ENCODE data around the gene KLHDC7A. TPM values are rescaled to one million over a fixed set of nuclear protein-coding genes. Genes with fewer than 3 reads are reported as not detected.

The KLHDC7A gene
- total RNA-seq, 1 donor: not detected

DNA sequence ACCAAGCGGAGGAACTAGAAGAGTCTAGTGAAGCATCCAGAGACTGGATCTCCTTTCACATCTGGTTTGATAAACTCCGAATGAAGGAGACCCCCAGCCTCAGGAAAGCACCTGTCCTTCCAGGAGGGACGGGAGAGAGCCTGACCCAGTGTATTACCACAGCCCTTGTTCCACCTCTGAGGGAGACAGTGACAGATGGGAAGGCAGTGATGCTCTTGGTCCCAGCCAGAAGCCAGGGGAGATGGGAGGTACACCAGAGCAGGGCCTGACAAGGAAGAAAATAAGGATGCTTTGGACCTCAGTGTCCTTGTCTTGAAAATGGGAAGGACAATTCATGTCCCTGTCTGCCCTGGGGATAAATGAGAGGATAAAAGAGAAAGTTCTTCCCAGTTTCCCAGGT, 3.5 kb downstream of the KLHDC7A start:
- no peaks in the 10 kb centered on the region for H3K4me1 ChIP-seq (ENCODE audit: insufficient read depth, low read length)
- no peak overlapping the region for H3K4me3 ChIP-seq (ENCODE audit: low read length)
- H3K27me3 ChIP-seq (ENCODE audit: insufficient read depth, low read length): no peaks in the 10 kb centered on the region
- H3K9me3 ChIP-seq (ENCODE audit: low read depth, low read length): no peaks in the 10 kb centered on the region

DNA sequence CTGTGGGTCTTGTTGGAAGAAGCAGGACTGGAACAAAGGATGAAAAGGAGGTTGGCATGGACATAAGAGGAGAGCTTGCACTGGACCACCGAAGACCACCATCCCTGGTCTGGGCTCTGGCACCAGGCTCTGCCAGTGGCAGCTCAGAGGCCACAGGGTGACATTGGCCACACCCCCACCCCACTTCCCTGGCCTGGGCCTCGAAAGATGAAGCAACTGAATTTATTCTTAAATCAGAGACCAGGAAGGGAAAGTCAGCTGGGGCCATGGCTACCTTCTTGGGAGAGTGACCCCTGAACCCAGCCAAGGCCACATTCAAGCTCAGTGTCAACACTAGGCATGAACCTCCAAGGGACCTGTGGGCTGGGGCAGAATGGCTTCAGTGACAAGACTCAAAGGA, 4.0 kb downstream of the KLHDC7A start:
- Histone ChIP-seq H3K9me3 (ENCODE audit: low read depth, low read length) (no peaks in the 10 kb centered on the region), H3K4me1 (ENCODE audit: insufficient read depth, low read length) (no peaks in the 10 kb centered on the region), H3K4me3 (ENCODE audit: low read length) (no peak overlapping the region), H3K27me3 (ENCODE audit: insufficient read depth, low read length) (no peaks in the 10 kb centered on the region)

DNA sequence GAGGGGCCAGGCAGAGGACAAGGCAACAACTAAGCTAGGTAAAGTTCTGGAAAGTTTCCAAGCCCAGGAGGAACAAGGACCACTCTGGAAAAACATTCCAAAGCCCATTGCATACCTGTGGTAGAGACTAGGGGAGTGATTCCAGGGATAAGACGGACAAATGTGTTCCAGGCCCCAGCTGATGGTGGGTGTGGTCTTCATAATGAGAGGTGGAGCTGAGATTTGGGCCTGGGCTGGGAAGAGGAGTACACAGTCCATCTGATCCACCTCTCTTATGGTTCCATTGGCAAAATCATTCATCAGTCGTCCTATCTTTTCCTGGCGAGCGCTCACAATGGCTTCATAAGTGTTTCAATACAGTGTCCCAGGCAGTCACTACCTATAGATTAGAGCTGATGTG, 4.5 kb downstream of the KLHDC7A start:
- Histone ChIP-seq H3K4me3 (ENCODE audit: low read length) (no peak overlapping the region), H3K27me3 (ENCODE audit: insufficient read depth, low read length) (no peaks in the 10 kb centered on the region), H3K9me3 (ENCODE audit: low read depth, low read length) (no peaks in the 10 kb centered on the region)

DNA sequence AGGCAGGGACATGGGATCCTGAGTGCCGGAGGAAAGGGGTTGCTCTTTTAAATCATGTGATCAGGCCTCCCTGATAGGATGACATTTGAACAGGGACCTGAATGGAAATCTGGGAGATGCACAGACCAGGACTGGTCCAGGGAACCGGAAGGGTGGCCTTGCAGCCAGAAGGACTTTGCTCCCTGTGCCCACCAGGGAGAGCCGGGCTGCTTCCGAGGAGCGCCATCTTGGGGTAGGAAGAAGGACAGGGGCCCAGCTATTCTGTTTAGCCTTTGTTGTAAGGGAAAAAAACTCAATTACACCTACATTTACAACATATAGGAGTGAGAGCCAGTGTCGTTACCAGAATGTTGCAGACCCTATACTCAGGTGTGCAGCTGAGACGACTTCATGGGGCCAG, 5.5 kb downstream of the KLHDC7A start:
- H3K4me1 ChIP-seq (ENCODE audit: insufficient read depth, low read length): no peaks in the 10 kb centered on the region
- H3K27me3 ChIP-seq (ENCODE audit: insufficient read depth, low read length): no peaks in the 10 kb centered on the region
- no peak overlapping the region for H3K4me3 ChIP-seq (ENCODE audit: low read length)
- H3K9me3 ChIP-seq (ENCODE audit: low read depth, low read length): no peaks in the 10 kb centered on the region

More for the DNA sequence above, 4.5 kb downstream of the KLHDC7A start:
- H3K4me1 ChIP-seq (ENCODE audit: insufficient read depth, low read length): no peaks in the 10 kb centered on the region

DNA sequence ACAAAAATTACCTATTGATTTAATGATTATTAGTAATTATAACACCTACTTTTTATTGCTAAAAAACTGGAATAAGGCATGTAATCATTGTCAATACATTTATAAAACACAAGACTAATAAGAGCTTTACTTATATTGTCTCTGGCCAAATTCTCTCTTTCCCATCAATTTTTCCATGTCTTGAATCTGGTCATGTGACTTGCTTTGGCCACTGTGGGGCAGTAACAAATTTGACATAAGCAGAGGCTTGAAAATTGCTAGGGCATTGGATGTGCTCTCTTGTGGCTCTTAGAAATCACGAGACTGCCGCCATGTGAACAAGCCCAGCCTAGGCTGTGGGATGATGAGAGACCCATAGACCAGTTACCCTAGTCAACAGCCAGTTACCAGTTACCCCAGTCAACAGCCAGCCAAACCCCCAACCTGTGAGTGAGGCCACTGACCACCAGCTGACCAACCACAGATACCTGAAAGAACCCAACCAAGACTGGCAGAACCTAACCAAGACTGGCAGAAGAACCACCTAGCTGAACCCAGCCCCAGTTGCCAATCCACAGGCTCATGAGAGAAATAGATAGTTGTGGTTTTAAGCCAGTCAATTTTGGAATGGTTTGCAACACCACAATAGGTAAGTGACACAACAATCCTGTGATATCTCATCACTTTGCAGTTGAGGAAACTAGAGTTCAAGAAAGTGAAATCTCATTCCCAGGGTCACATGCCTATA, 8.8 kb downstream of the KLHDC7A start:
- Histone ChIP-seq H3K27me3 (ENCODE audit: insufficient read depth, low read length) (no peaks in the 10 kb centered on the region), H3K4me3 (ENCODE audit: low read length) (no peak overlapping the region), H3K4me1 (ENCODE audit: insufficient read depth, low read length) (no peaks in the 10 kb centered on the region), H3K9me3 (ENCODE audit: low read depth, low read length) (no peaks in the 10 kb centered on the region)

DNA sequence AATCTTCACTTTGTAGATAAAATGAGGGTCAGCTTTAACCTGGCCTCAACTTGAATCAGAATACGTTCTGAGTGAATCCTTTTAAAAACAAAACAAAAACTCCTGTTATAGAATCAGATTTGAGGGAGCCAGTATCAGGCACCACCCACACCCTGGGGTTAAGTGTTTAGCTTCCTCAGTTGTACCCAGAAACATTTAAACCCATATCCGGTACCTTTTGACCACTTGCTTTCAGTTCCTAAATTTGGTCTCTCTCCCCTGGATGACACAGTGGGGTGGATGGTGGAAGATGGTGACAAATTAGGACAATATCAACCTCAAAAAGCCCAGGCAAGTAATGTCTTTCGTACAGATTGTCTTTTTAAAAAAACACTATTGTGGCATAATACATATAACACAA, 10.4 kb downstream of the KLHDC7A start:
- Histone ChIP-seq H3K9me3 (ENCODE audit: low read depth, low read length) (no peaks in the 10 kb centered on the region), H3K27me3 (ENCODE audit: insufficient read depth, low read length) (no peaks in the 10 kb centered on the region), H3K4me3 (ENCODE audit: low read length) (no peak overlapping the region), H3K4me1 (ENCODE audit: insufficient read depth, low read length) (no peaks in the 10 kb centered on the region)

DNA sequence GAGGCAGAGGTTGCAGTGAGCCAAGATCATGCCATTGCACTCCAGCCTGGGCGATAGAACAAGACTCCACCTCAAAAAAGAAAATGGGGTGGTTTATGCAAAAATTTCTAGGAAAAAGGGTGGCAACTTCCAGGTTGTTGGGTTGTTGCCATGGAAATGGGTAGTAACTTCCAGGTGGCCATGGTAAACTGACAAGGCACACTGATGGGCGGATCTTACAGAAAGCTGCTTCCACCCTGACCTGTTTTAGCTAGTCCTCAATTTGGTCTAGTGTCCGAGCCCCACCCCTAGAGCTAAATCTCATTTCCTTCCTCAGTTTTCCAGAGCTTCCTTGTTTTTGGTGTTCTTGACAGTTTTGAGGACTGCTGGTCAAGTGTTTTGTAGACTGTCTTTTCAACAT, 13.6 kb downstream of the KLHDC7A start:
- Histone ChIP-seq H3K27me3 (ENCODE audit: insufficient read depth, low read length) (no peaks in the 10 kb centered on the region), H3K4me1 (ENCODE audit: insufficient read depth, low read length) (no peaks in the 10 kb centered on the region), H3K4me3 (ENCODE audit: low read length) (no peak overlapping the region), H3K9me3 (ENCODE audit: low read depth, low read length) (no peaks in the 10 kb centered on the region)

DNA sequence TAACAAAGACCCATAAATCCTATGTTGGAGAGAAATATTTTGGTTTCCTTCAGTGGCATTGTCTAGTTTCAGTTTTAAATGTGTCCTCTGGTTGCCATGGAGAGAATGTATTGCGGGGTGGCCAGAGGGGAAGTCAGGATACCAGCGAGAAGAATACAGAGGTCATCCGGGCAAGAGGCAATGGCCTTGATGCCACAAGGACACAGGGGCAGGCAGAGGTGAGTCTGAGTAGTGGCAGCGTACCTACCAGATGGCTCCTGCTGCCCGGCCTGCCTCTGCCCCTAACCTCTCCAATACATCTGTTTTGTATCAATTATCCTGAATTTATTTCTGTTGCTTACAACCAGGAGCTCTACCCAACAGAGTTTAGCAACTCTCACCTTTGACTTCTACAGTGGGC, 14.9 kb downstream of the KLHDC7A start:
- no peaks in the 10 kb centered on the region for H3K4me1 ChIP-seq (ENCODE audit: insufficient read depth, low read length)
- H3K27me3 ChIP-seq (ENCODE audit: insufficient read depth, low read length): no peaks in the 10 kb centered on the region
- no peaks in the 10 kb centered on the region for H3K9me3 ChIP-seq (ENCODE audit: low read depth, low read length)
- no peak overlapping the region for H3K4me3 ChIP-seq (ENCODE audit: low read length)

DNA sequence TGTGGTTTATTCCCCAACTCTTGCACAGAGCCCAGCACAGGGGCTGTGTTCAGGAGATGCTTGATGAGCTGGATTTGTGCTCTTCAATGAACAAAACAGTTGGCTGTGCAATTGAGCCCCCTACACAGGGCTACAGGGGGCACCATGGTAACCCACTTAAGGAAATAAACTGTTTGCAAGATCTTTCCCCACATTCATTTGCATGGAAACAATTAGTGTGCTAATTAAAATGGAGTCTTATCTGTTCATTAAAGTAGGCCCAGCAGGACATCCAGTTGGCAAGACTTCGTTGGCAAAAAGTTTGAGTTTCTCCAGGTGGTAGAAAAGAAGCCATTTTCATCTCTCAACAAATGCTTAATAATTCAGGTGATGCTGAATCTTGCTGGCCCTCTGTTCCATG, 15.3 kb downstream of the KLHDC7A start:
- Histone ChIP-seq H3K27me3 (ENCODE audit: insufficient read depth, low read length) (no peaks in the 10 kb centered on the region), H3K4me3 (ENCODE audit: low read length) (no peak overlapping the region), H3K4me1 (ENCODE audit: insufficient read depth, low read length) (no peaks in the 10 kb centered on the region), H3K9me3 (ENCODE audit: low read depth, low read length) (no peaks in the 10 kb centered on the region)

DNA sequence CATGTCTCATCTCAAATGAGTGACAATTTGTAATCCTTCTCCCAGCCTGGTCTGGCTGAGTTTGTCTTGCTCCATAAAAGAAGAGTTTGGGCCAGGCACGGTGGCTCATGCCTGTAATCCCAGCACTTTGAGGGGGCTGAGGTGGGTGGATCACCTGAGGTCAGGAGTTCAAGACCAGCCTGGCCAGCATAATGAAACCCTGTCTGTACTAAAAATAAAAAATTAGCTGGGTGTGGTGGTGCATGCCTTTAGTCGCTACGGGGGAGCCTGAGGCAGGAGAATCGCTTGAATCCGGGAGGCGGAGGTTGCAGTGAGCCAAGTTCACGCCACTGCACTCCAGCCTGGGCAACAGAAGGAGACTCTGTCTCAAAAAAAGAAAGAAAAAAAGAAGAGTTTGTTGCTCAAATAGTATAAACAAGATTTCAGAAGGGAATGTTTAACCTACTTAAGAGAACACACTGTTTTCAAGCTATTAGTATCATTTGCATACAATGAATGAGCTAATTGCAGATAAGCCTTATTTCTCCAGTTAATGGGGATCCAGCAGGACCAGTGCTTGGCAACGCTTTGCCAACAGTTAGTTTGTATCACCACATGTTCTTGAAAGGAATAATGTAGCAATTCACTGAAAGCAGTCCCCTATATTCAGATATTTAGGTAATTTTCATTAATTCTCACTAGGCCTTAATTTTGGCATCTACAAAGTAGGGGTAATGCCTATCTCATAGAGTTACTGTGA, 15.9 kb downstream of the KLHDC7A start:
- H3K4me1 ChIP-seq (ENCODE audit: insufficient read depth, low read length): no peaks in the 10 kb centered on the region
- H3K9me3 ChIP-seq (ENCODE audit: low read depth, low read length): no peaks in the 10 kb centered on the region
- no peaks in the 10 kb centered on the region for H3K27me3 ChIP-seq (ENCODE audit: insufficient read depth, low read length)
- H3K4me3 ChIP-seq (ENCODE audit: low read length): no peak overlapping the region

DNA sequence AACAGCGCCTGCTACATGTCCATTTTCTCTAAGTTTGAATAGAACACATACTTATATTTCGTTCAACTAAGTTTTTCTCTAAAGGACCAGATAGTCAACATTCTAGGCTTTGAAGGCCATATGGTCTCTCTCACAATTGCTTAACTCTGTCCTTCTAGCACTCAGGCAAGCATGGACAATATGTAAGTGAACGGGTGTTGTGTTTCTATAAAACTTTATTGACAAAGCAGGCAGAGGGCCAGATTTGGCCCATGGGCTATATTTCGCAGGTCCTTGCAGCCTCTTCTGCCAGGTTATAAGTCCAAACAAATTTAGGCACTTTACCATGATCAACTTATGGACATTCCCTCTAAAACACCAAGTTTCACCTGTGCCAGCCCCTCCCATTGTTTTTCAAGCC, 21.1 kb downstream of the KLHDC7A start:
- Histone ChIP-seq H3K27me3 (ENCODE audit: insufficient read depth, low read length) (no peaks in the 10 kb centered on the region), H3K9me3 (ENCODE audit: low read depth, low read length) (no peaks in the 10 kb centered on the region), H3K4me3 (ENCODE audit: low read length) (no peak overlapping the region), H3K4me1 (ENCODE audit: insufficient read depth, low read length) (no peaks in the 10 kb centered on the region)

DNA sequence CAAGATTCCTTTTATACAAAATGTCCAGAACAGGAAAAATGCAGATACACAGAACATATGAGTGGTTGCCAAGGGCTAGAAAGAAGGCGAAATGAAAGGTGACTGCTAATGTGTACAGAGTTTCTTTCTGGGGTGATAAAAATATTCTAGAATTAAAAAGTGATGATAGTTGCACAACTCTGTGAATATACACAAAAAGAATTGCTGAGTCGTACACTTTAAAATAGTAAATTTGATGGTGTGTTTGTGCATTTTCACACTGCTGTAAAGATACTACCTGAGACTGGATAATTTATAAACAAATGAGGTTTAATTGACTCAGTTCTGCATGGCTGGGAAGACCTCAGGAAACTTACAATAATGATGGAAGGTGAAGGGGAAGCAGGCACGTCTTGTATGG, 23.9 kb downstream of the KLHDC7A start:
- H3K4me3 ChIP-seq (ENCODE audit: low read length): no peak overlapping the region
- H3K4me1 ChIP-seq (ENCODE audit: insufficient read depth, low read length): no peaks in the 10 kb centered on the region
- peaks cover 4% of the 10 kb centered on the region for H3K9me3 ChIP-seq (ENCODE audit: low read depth, low read length)
- no peaks in the 10 kb centered on the region for H3K27me3 ChIP-seq (ENCODE audit: insufficient read depth, low read length)

DNA sequence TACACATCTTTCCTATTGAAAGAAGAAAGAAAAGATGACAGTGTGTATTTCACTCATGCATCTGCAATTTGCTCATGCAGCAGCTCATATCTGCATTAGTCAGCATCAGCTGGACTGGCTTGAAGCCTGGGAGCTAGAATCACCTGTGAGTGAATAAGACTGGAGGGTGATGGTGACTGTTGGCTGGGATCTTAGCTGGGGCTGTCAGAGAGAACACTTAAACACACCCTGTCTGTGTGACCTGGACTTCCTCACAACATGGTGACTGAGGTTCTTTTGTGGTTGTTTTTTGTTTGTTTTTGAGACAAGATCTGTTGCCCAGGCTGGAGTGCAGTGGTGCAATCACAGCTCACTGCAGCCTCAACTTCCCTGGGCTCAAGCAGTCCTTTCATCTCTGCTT, 24.9 kb downstream of the KLHDC7A start:
- no peak overlapping the region for H3K4me3 ChIP-seq (ENCODE audit: low read length)
- H3K9me3 ChIP-seq (ENCODE audit: low read depth, low read length): peaks cover 4% of the 10 kb centered on the region
- H3K27me3 ChIP-seq (ENCODE audit: insufficient read depth, low read length): no peaks in the 10 kb centered on the region
- no peaks in the 10 kb centered on the region for H3K4me1 ChIP-seq (ENCODE audit: insufficient read depth, low read length)

DNA sequence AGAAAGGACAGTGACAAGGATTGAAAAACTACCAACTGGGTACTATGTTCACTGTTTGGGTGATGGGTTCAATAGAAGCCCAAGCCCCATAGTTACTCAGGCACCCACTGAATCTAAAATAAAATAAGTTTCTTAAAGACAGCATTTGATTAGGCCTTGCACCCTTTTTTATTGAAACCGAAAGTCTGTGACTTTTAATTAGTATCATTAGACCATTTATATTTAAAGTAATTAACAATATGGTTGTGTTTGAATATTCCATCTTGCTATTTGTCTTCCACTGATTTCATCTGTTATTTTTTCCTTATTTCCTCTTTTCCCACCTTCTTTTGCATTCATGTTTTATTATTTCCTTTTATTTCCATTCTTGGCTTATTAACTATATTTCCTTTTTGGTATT, 27.4 kb downstream of the KLHDC7A start:
- Histone ChIP-seq H3K4me3 (ENCODE audit: low read length) (no peak overlapping the region), H3K27me3 (ENCODE audit: insufficient read depth, low read length) (no peaks in the 10 kb centered on the region), H3K4me1 (ENCODE audit: insufficient read depth, low read length) (no peaks in the 10 kb centered on the region), H3K9me3 (ENCODE audit: low read depth, low read length) (peaks cover 4% of the 10 kb centered on the region)

DNA sequence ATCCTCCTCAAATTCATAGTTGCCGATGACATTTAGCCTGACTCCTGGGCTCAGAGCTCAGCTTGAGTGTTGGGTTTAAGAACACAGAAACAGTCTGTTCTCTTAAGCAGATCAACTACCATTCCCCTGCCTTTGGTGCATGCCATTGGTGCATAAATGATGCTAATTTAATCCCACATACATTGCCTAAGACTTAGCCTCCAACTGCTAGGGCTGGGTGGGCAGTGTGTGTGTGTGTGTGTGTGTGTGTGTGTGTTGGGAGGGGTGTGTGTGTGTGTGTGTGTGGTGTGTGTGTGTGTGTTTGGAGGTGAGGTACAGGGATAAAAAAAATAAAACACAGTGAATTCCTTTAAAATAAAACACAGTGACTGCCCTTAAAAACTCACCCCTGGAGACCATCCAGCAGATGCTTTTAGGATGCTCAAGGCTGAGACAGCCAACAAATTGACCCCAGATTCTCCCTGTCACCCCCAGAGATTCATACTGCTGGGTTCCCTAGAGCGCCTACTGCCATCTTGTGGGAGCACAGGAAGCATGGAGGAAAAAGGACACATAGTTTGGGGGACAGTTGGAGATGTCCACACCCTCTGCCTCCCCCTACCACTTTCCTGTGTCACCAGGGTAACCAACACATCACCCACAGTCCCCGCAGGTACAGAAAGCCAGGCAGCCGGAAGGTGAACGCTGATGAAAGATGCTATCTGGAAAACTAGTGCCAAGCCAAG, 30.6 kb downstream of the KLHDC7A start:
- no peaks in the 10 kb centered on the region for H3K4me1 ChIP-seq (ENCODE audit: insufficient read depth, low read length)
- no peaks in the 10 kb centered on the region for H3K27me3 ChIP-seq (ENCODE audit: insufficient read depth, low read length)
- peaks cover 10% of the 10 kb centered on the region for H3K9me3 ChIP-seq (ENCODE audit: low read depth, low read length)
- no peak overlapping the region for H3K4me3 ChIP-seq (ENCODE audit: low read length)

All from mononuclear cell (primary cell).